H1 (cell line): ENCODE measurements around the gene LAMTOR5. TPM values are rescaled to one million over a fixed set of nuclear protein-coding genes. Genes with fewer than 3 reads are reported as not detected.

Experiments used
- CBX5 ChIP-seq: fragments of 300-800, 300-1000 bp; sonication (generic); IDR thresholded peaks from 2 replicates; pipeline ENCODE4 v1.7.1; 2016; ENCODE audit warnings: antibody characterized with exemption, low read length, low read depth
- CHD2 ChIP-seq: IDR thresholded peaks from 2 replicates; pipeline ENCODE4 v1.6.1; 2012; ENCODE audit warnings: low read length, improper control_type of control experiment
- RAD21 ChIP-seq, 2 experiments: IDR thresholded peaks in 1 of 2; conservative IDR thresholded peaks in 1 of 2; 2 replicates each; pipeline ENCODE4 v1.6.1; 2011; ENCODE audit warnings: low read depth in 2 of 2, low read length in 2 of 2, improper control_type of control experiment in 1 of 2, inconsistent platforms in 1 of 2, mild to moderate bottlenecking in 1 of 2, moderate library complexity in 1 of 2
- ZNF274 ChIP-seq: IDR thresholded peaks from 2 replicates; pipeline ENCODE4 v1.7.0; 2012; ENCODE audit warnings: low read length, borderline replicate concordance; ENCODE audit errors: extremely low read depth
- polyA plus RNA-seq, 7 experiments: library from polyadenylated mRNA; depleted of rRNA in 3 of 7; stranded (reverse) in 5 of 7; unstranded in 2 of 7; fragments of >200 nt in 5 of 7; fragments of 200-250 nt in 2 of 7; gene quantifications; 1 replicate in 5 of 7; 2 replicates in 1 of 7; 4 replicates in 1 of 7; pipeline versions ENCODE4 v1.2.1 to v1.2.3, GENCODE V29; 2011 to 2013; ENCODE audit warnings: missing spikeins in 2 of 7, mixed read lengths in 2 of 7
- total RNA-seq: library from RNA; stranded (reverse); fragmentation: NEBNext Ultra II Directional; extraction: Animal tissue kit (Norgen Biotek cat#: 25700); gene quantifications from 2 replicates; pipeline ENCODE4 v1.2.1, GENCODE V29; 2021
- TF ChIP-seq, protein P1 (sequence below): IDR thresholded peaks from 2 replicates; pipeline ENCODE4 v1.6.1; 2012; ENCODE audit warnings: low read length, inconsistent platforms
- TF ChIP-seq, protein P2 (sequence below), 3 experiments: IDR thresholded peaks; 1 replicate in 2 of 3; 2 replicates in 1 of 3; pipeline versions ENCODE4 v1.5.1 to v1.6.1; 2011; ENCODE audit warnings: low read length in 3 of 3, mild to moderate bottlenecking in 3 of 3, inconsistent platforms in 2 of 3, low read depth in 1 of 3, moderate library complexity in 1 of 3; ENCODE audit not compliant: insufficient read depth in 1 of 3; ENCODE audit errors: control extremely low read depth in 1 of 3

The LAMTOR5 gene
- total and polyA plus RNA-seq, 2 of the 8 experiments (the other 6 are each of a cell fraction or from before 2014, with no cell fraction given) = 84.4 to 297 TPM

DNA sequence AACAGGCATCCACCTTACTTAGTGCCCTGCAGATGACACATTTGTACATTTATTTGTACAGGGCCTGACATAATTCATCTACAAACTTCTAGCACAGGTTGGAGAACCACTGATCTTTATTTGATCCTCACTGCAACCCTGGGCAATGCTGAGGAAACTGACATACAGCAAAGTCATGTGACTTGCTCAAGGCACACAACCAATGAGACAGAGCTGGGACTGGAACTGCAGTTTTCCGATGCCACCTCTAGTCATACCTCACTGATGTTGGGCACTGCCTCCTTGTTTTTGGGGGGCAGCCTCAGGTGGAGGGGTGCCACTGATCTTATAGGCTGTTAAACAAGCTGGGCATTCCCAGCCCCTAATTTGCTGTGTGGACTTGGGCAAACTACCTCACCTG lies 46.8 kb upstream of the LAMTOR5 start (continued):
- no peak for TF ChIP-seq CHD2
- TF ChIP-seq ZNF274 = no peak
- no peak for TF ChIP-seq RAD21 (IDR thresholded peaks at IDR 0.05 in 1 of 2, conservative IDR thresholded peaks at IDR 0.05 in 1 of 2; ENCODE audit: low read depth in 2 of 2, low read length in 2 of 2)
- TF ChIP-seq, protein P1, sequence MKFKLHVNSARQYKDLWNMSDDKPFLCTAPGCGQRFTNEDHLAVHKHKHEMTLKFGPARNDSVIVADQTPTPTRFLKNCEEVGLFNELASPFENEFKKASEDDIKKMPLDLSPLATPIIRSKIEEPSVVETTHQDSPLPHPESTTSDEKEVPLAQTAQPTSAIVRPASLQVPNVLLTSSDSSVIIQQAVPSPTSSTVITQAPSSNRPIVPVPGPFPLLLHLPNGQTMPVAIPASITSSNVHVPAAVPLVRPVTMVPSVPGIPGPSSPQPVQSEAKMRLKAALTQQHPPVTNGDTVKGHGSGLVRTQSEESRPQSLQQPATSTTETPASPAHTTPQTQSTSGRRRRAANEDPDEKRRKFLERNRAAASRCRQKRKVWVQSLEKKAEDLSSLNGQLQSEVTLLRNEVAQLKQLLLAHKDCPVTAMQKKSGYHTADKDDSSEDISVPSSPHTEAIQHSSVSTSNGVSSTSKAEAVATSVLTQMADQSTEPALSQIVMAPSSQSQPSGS = no peak
- TF ChIP-seq, protein P2, sequence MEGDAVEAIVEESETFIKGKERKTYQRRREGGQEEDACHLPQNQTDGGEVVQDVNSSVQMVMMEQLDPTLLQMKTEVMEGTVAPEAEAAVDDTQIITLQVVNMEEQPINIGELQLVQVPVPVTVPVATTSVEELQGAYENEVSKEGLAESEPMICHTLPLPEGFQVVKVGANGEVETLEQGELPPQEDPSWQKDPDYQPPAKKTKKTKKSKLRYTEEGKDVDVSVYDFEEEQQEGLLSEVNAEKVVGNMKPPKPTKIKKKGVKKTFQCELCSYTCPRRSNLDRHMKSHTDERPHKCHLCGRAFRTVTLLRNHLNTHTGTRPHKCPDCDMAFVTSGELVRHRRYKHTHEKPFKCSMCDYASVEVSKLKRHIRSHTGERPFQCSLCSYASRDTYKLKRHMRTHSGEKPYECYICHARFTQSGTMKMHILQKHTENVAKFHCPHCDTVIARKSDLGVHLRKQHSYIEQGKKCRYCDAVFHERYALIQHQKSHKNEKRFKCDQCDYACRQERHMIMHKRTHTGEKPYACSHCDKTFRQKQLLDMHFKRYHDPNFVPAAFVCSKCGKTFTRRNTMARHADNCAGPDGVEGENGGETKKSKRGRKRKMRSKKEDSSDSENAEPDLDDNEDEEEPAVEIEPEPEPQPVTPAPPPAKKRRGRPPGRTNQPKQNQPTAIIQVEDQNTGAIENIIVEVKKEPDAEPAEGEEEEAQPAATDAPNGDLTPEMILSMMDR (IDR thresholded peaks at IDR 0.05; ENCODE audit: control extremely low read depth in 1 of 3, insufficient read depth in 1 of 3, low read depth in 1 of 3, low read length in 3 of 3) = no peak
- TF ChIP-seq CBX5 = no peak
